Lung (tissue), 12 donors: ENCODE data around the gene HPCAL4. TPM values are rescaled to one million over a fixed set of nuclear protein-coding genes. Genes with fewer than 3 reads are reported as not detected.

Experiments
- ATAC-seq: fragments of 200-7000 bp; cut with Tn5 transposase; one replicate; pipeline ENCODE4 v1.9.1; 2020; ENCODE audit warnings: moderate number of reproducible peaks; ENCODE audit not compliant: insufficient read depth, low FRiP score
- DNase-seq, 3 donors: peaks; one replicate each; pipeline ENCODE4 v3.0.0-alpha.2; 2013 to 2017
- H3K27ac ChIP-seq, 2 donors: one replicate each; pipeline ENCODE4 v1.5.1; 2013; ENCODE audit warnings: mild to moderate bottlenecking in 2 of 2, moderate library complexity in 2 of 2, control low read depth in 1 of 2, inconsistent platforms in 1 of 2, low read depth in 1 of 2, low read length in 1 of 2
- H3K27me3 ChIP-seq, 3 donors: one replicate each; pipeline ENCODE4 v1.5.1; 2013; ENCODE audit warnings: low read length in 2 of 3; ENCODE audit not compliant: control insufficient read depth in 3 of 3, insufficient read depth in 3 of 3
- H3K36me3 ChIP-seq, 4 donors: one replicate each; pipeline ENCODE4 v1.5.1; 2013; ENCODE audit warnings: low read length in 4 of 4, mild to moderate bottlenecking in 1 of 4, moderate library complexity in 1 of 4; ENCODE audit not compliant: control insufficient read depth in 4 of 4, insufficient read depth in 4 of 4
- H3K4me1 ChIP-seq, 5 donors: one replicate each; pipeline ENCODE4 v1.5.1; 2013; ENCODE audit warnings: low read length in 5 of 5, mild to moderate bottlenecking in 2 of 5, moderate library complexity in 1 of 5; ENCODE audit not compliant: control insufficient read depth in 5 of 5, insufficient read depth in 5 of 5
- H3K4me3 ChIP-seq: one replicate; pipeline ENCODE4 v1.5.1; 2013; ENCODE audit warnings: mild to moderate bottlenecking, control low read depth, moderate library complexity
- H3K9ac ChIP-seq, 2 donors: one replicate each; pipeline ENCODE4 v1.5.1; 2013; ENCODE audit warnings: low read length in 2 of 2, control low read depth in 1 of 2; ENCODE audit not compliant: insufficient read depth in 1 of 2
- H3K9me3 ChIP-seq, 4 donors: one replicate each; pipeline ENCODE4 v1.5.1; 2013; ENCODE audit warnings: low read length in 3 of 4, mild to moderate bottlenecking in 1 of 4, moderate library complexity in 1 of 4; ENCODE audit not compliant: control insufficient read depth in 4 of 4, insufficient read depth in 3 of 4
- WGBS, 2 donors: extraction: QIAGEN DNeasy Blood & Tissue Kit; methylation state at CpG; one replicate each; pipeline ENCODE4 v1.1.7; 2013; 5-methylcytosine and 5-hydroxymethylcytosine counted together
- polyA plus RNA-seq, 2 donors: library from polyadenylated mRNA; stranded (reverse); fragments of 200-250 nt; gene quantifications; one replicate each; pipeline ENCODE4 v1.2.1, GENCODE V29; 2013
- total RNA-seq, 2 donors: library from RNA; depleted of rRNA in 1 of 2; stranded (reverse); fragments of >200 nt in 1 of 2; gene quantifications; one replicate each; pipeline ENCODE4 v1.2.1, GENCODE V29; 2014 to 2021
- TF ChIP-seq, protein P1 (sequence below): IDR thresholded peaks from 2 replicates; pipeline ENCODE4 v1.5.1; 2012; ENCODE audit warnings: mild to moderate bottlenecking; ENCODE audit errors: control extremely low read depth, extremely low read depth
- donor health status: control.
- donor health status: control.
- donor health status: Bipolar disorder and iron deficiency.
- donor health status: healthy.
- donor health status: DM: yes; HTN: yes; CAD: no.

The HPCAL4 gene
- total and polyA plus RNA-seq, 4 donors: 0.08 to 0.43 (median 0.17) TPM

DNA sequence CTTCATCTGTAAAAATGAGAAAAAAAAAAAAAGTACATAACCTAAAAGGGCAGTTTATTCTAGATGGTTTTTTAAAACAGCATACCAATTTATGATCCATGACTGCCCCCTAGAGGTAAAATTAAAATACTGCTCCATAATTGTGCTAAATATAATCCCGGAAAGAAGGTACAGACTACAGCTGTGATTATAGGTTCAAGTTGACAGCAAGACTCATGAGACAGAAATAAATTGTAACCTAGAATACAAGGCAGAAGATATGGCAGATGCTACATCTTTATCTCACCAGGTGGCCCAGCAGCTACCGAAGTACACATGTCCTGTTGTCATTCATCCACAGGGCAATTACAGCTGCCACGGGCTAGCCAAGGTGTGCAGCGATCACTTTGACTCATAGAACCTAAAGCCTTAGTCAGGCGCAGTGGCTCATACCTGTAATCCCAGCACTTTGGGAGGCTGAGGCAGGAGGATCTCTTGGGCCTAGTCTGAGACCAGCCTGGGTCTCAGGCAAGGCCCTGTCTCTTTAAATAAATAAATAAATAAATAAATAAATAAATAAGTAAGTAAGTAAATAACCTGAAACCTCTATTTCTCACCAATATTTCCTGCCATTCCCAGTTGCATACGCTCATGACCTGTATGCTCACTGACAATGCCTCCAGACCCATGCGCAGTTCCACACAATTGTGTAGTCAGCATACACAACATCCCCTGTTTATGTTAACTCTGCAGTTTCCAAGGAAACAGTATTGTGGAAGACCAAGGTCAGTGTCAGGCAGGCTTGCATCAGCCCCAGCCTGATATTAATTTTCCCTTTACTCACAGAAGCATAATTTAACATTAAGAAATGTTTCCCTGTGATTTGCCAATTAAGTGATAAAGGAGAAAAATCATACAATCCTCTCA, 29.1 kb upstream of the HPCAL4 start:
- H3K27me3 ChIP-seq: peaks cover 0 to 37% (median 31%) of the 10 kb centered on the region in 3 donors
- TF ChIP-seq, protein P1, sequence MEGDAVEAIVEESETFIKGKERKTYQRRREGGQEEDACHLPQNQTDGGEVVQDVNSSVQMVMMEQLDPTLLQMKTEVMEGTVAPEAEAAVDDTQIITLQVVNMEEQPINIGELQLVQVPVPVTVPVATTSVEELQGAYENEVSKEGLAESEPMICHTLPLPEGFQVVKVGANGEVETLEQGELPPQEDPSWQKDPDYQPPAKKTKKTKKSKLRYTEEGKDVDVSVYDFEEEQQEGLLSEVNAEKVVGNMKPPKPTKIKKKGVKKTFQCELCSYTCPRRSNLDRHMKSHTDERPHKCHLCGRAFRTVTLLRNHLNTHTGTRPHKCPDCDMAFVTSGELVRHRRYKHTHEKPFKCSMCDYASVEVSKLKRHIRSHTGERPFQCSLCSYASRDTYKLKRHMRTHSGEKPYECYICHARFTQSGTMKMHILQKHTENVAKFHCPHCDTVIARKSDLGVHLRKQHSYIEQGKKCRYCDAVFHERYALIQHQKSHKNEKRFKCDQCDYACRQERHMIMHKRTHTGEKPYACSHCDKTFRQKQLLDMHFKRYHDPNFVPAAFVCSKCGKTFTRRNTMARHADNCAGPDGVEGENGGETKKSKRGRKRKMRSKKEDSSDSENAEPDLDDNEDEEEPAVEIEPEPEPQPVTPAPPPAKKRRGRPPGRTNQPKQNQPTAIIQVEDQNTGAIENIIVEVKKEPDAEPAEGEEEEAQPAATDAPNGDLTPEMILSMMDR: peak; percentile 69
- no peaks in the 10 kb centered on the region for H3K36me3 ChIP-seq
- H3K27ac ChIP-seq: no peak overlapping the region
- no peak overlapping the region for H3K9ac ChIP-seq
- no peaks in the 10 kb centered on the region for H3K4me1 ChIP-seq
- WGBS, 2 donors: 38 to 50% methylated on average over 7 of the region's 7 CpGs
- DNase-seq: peak in 2 of 3 donors; percentile 85
- H3K4me3 ChIP-seq: no peak overlapping the region
- peak; percentile 62 for ATAC-seq
- H3K9me3 ChIP-seq: no peaks in the 10 kb centered on the region

DNA sequence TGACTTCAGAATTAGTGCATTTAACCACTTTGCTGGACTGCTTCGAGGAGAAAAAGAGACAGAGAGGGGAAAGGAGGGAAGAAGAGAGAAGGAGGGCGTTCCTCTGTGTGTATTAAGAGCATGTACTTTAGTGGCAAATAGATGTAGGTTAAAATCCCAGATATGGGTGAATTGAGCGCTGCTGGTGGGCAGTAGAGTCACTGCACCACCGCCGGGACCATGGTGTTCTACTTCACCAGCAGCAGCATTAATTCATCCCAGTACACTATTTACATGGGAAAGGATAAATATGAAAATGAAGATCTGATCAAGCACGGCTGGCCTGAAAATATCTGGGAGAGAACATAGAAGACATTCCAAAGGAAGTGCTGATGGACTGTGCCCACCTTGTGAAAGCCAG, 26.6 kb upstream of the HPCAL4 start:
- DNase-seq (no peak), ATAC-seq (no peak)
- TF ChIP-seq, protein P1: no peak
- Histone ChIP-seq H3K27me3 (peaks cover 0 to 31% (median 30%) of the 10 kb centered on the region in 3 donors), H3K4me3 (no peak overlapping the region), H3K36me3 (no peaks in the 10 kb centered on the region), H3K9me3 (no peaks in the 10 kb centered on the region), H3K9ac (no peak overlapping the region), H3K4me1 (no peaks in the 10 kb centered on the region), H3K27ac (no peak overlapping the region)
- 43 to 50% methylated on average over 6 of the region's 6 CpGs for WGBS, 2 donors

DNA sequence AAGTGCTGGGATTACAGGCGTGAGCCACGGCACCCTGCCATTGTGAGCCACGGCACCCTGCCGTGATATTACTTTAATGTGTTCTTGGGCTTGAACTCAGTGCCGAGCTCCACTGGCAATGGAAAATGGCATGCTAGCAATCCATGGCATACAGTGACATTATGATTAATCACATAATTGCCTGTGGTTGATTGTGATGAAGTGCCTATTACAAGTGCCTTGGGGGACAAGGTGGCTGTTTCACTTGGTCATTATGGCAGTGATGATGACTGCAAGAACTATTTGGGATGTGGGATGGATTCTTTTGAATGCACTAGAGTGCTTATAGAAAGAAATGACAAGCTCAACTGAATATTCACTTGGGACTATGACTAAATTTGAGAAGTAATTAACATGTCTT, 22.3 kb upstream of the HPCAL4 start:
- no peaks in the 10 kb centered on the region for H3K9me3 ChIP-seq
- H3K9ac ChIP-seq: no peak overlapping the region
- TF ChIP-seq, protein P1: no peak
- no peak for ATAC-seq
- no peaks in the 10 kb centered on the region for H3K36me3 ChIP-seq
- DNase-seq: no peak
- H3K4me1 ChIP-seq: no peaks in the 10 kb centered on the region
- no peak overlapping the region for H3K27ac ChIP-seq
- H3K4me3 ChIP-seq: no peak overlapping the region
- H3K27me3 ChIP-seq: peaks cover 0 to 23% (median 22%) of the 10 kb centered on the region in 3 donors
- 94 to 96% methylated on average over 5 of the region's 5 CpGs for WGBS, 2 donors
